ENCODE results near the gene CNOT1.

DNA sequence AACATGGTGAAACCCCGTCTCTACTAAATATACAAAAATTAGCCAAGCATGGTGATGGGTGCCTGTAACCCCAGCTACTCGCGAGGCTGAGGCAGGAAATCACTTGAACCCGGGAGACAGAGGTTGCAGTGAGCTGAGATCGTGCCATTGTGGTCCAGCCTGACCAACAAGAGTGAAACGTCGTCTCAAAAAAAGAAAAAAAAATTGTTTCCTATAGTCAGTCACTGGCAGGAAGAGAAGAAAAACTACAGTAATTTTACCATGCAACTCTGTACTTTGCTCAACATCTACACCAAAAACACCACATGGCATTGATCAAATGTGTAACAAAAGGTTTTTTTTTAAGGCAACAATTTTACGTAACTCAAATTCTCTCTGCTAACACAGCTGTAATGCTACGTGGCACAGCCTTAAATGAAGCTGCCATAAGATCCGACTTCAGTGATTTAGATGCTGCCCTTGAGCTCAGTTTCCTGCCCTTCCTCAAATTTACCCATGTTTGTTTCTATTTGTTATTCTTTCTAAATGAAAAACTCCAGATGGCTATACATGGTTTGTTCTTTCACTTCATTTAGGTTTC is 40.2 kb downstream of the CNOT1 start:
- no peak for TF ChIP-seq NRF1 (conservative IDR thresholded peaks at IDR 0.05; ENCODE audit: low read depth, low read length)
- no peak for TF ChIP-seq HDAC2 (IDR thresholded peaks at IDR 0.05)
- no peak for TF ChIP-seq POLR2AphosphoS5 (IDR thresholded peaks at IDR 0.05; ENCODE audit: low read length)
- TF ChIP-seq ELK1 (IDR thresholded peaks at IDR 0.05; ENCODE audit: low read depth, low read length) = no peak
